NK-92 (cell line): ENCODE data around the gene TBC1D16.

Source experiments
- DNase-seq: peaks from one replicate; lab custom pipeline; 2025; ENCODE audit not compliant: unreplicated experiment; lab: John Stamatoyannopoulos, UW

TBC1D16 gene

DNA sequence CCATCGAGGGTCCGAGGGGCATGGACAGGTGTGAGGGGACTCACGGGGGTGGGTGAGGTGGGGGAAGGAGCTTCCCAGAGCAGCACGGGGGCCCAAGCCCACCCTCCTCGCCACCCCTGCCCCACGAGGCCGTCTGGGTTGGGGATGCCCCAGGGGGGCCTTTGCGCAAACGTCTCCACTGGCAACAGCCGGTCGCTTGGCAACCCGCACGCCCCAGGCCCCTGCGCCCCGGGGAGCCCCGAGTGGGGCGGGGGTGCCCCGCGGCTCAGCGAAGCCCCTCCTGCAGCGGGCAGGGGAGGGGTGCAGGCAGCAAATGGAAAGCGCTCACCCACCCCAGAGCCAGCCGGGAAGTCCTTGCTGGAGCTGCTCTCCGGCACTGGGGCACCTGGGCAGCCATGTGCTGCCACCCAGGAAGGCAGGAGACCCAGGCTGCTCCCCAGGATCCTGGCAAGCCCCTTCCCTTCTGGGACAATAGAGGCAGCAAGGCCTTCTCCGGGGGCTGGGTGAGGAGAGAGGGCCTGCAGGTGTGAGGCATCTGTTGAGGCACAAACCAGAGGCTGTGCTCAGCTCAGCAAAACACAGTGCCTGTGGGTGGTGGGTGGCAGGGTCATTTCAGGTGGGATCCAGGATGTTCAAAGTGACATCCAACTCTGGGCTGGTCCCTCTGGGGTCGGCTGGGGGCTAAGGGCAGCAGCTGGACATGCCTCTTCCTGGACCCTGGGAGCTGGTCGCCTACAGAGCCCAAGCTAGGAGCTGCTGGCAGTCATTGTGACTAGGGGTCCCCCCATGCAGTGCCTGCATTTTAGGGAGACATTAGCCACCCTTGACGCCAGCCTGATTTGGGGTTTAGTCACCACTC is 115.6 kb downstream of the TBC1D16 start:
- DNase-seq = no peak

DNA sequence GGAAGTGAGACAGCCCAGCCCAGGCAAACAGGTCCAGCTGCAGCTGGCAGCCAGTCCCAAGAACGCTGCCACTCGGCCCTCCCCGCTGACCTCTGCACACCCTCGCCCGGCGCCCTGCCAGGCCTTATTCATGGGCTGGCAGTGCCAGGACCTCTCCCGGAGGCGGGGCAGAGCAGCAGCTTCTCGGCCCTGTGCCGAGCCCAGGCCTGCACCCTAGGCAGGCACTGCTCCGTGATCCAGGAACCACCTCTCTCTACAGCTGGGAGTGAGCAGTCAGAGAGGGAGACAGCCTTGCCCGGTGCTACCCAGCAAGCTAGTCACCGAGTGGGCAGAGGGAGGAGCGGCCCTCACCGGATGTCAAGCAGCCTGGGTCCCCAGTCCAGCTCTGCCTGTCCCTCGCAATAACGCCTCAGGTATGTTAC is 116.5 kb downstream of the TBC1D16 start:
- no peak for DNase-seq

DNA sequence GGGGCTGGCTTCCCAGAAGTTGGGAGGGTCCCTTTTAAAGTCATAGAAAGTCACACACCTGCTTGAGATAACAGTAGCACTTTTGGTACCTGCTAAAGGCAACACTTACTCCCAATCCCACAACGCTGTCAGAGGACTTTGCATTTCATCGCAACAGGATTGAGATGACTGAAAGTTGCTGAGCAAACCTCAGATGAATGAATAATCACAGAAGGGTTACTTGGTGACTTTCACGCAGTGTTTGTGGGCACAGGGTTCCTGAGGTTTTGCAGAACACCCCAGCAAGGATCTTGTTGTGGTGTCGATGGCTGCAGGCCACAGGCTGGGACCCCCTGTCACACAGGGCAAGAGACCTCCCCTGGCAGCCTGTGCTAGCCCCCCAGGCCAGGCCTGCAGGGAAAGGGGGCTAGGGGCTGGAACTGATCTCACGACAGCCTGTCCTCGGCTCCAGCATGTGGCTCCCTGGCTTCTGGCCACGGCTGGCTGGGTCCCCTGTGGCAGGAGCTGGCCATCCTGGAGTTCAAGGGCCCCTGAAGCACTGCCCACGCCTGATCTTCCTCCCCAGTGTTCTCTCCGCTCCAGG is 117.0 kb downstream of the TBC1D16 start:
- DNase-seq = no peak

DNA sequence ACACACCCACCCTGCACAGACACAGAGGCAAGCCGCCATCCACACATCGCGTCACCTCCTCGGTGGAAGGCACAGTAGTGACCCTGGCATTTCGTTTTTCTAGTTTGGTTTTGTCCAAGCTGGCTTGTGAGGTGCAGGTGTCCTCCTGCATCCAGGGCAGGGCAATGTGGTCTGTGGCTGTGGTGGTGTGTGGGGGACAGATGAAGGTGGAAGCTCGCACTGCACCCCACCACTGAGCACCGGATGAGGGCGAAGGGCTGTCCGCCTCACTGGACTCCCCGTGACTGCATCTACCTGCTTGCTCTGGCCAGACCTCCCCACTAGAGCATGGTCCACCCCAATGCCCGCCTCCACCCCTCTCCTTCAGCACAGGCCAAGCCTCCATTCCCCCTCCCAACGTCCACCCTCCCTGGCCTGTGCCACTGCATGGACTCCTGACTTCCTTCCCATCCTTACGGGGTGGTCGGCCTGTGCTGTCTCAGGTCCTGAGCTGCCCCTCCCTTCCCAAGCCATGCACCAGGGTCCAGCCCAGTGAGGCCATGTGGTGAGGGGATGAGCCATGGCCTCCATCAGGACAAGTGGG is 117.7 kb downstream of the TBC1D16 start:
- DNase-seq = no peak

DNA sequence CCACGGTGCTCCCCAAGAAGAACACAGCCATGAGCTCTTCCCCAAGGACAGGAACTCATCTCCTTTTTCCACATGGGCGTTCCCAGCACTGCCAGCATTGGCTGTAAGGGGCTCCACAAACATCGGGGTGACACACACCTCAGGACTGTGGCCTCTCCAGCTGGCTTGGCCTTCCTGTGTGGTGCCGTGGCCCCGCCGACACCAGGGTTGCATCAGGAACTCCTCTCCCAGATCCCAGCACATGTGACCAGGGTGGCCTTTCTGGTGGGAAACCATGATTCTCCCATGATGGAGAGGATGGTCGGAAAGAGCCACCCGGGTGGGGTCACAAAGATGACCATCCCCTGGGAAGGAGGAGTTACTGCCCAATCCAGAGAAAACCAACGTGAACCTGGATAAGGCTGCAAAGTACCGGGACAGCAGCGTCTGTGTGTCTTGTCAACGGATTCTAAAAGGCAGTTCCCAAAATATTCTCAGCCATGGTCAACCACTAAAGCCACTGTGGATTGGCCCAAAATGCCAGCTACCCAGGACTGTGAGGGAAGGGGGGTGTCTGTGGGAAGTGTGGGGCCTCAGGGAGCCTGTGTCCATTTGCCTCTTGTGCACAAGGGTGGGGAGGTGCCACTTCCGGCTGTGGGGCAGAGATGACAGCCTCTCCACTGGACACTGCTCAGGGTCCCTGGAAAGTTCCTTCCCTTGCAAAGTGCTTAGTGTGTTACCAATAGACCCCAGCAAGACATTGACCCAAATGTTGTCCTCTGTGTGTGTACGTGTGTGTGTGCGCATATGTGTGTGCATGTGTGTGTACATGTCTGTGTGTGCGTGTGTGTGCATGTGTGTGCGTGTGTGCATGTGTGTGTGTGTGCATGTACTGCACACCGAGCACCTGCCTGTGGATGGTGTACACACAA is 118.4 kb downstream of the TBC1D16 start:
- no peak for DNase-seq

DNA sequence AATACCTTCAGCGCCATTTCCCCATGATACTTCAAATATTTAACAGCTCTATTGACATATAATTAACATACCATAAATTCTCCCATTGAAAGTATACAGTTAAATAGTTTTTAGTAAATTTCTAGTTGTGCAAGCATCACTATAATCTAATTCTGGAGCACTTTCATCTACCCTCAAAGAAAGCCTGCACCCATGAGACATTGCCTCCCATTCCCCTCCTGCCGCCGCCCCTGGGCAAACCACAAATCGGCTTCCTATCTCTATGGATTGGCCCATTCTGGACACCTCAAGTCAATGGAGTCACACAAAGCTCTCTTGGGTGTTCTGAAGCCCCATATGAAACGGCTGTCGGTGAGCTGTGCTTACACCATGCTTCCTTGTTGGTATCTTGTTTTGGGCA is 119.2 kb downstream of the TBC1D16 start:
- no peak for DNase-seq

DNA sequence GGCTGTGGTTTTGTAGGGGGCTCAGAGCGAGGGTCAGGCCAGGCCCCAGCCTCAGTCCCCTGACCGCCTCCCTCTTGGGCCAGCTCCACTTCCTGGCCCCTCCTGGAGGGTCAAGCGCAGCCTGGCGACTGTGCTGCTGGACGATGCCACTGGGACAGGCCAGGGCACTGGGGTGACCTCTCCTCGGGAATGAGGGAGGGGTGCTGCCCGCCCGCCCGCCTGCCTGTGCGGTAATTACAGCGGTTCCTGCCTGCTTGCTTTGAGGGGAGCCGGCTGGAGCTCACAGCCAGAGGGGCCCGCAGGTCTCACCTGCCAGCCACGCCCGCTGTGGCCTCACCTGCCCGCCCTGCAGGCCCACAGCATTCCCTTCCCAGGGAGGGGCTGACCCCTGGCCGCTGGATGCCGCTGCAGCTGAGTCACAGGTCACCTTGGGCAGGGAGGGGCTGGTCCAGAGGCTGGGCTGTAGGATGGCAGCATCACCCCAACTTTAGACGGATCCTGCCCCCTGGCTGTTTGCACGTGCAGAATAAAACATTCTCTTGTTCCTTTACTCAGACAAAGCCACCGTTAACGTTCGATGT is 119.7 kb downstream of the TBC1D16 start:
- DNase-seq = no peak

DNA sequence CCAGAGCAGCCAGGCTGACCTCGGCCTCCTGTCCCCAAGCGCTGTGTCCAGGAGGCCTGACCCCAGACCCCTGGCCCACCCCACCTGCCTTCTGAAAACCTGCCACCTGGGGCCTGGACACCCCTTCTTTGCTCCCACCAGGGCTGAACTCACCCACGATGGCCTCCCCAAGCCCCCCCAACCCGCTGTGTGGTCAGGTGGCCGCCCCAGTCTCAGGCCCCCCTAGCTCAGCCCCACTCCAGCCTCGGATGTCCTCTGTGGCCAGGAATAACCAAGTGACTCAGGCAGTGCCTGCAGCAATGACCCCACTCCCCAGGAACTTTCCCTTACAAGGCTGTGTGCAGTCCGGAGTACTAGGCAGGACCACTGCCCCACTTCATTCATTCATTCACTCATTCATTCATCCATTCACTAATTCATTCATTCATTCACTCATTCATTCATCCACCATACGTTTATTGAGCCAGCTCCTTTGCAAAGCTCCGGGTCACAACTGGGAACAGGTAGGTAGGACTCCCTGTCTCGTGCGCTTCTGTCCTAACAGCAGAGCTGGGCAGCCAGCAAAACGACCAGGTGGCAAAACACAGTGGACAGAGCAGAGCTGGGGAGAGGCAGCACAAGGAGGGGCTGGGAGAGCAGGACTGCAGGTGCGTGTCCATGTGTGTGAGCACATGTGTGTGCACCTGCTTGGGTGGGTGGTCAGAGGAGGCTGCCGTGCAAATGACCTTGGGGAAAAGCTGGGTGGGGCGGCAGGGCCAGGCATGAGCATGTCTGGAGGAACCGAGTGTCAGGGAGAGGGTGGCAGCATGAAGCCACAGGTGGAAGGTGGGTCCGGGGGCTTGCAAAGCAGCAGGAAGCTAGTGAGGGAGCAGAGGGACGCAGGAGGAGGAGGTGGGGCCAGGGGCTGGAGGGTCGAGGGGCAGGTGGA is 120.6 kb downstream of the TBC1D16 start:
- DNase-seq = no peak

DNA sequence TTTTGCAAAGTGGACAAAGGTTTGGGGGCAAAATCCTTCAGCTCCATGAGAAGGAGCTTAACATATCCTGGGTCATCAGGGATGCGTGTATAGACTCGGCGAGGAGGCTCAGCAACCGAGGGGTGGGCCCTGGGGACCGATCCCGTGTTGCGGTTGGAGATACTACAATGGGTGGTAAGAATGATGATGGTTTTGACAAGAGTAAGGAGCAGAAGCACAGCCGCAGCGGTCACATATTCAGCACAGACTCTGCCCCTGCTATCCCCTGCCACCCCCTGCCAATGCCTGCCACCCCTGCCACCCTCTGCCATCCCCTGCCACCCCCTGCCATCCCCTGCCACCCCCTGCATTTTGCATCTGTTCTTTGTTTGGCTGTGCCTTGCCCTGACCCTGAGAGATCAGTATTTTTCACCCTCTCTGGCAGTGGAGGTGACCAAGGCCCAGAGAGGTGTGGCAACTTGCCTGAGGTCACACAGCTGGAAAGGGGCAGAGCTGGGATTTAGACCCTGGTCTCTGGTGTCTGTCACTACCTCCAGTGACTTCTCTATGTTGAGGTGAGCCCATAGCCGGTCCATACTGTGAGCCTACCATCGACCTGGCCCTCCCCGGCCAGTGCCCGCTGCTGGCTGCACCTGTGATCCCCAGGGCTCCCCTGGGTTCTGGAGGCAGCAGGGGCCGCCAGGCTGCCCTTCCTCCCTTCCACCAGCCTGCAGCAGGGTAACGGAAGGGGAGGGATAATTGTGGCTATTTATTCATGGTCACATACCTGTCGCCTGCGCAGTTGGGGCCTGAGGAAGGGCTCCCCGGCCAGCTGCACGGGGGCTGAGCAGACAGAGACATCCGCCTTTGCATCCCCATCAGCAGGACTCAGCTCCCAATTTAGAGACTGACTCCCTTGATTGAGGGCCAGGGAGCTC is 121.5 kb downstream of the TBC1D16 start:
- no peak for DNase-seq

DNA sequence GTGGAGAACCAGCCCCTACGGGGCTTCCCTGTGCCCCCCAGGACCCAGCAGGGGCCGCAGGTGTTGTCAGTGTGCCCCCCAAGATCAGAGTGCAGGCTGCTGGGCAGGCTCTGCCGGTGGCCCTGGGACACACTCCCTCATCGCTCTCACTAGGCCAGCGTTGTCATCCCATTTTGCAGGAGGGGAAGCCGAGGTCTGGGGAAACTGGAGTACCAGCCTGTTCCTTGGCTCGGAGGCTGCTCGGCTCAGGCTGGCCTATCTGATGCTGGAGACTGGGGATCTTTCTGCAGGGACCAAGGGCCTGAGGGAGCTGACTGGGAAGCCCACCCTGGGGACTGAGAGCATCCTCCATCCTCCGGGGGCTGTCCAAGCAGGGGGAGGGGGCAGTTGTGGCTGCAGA is 122.2 kb downstream of the TBC1D16 start:
- no peak for DNase-seq

DNA sequence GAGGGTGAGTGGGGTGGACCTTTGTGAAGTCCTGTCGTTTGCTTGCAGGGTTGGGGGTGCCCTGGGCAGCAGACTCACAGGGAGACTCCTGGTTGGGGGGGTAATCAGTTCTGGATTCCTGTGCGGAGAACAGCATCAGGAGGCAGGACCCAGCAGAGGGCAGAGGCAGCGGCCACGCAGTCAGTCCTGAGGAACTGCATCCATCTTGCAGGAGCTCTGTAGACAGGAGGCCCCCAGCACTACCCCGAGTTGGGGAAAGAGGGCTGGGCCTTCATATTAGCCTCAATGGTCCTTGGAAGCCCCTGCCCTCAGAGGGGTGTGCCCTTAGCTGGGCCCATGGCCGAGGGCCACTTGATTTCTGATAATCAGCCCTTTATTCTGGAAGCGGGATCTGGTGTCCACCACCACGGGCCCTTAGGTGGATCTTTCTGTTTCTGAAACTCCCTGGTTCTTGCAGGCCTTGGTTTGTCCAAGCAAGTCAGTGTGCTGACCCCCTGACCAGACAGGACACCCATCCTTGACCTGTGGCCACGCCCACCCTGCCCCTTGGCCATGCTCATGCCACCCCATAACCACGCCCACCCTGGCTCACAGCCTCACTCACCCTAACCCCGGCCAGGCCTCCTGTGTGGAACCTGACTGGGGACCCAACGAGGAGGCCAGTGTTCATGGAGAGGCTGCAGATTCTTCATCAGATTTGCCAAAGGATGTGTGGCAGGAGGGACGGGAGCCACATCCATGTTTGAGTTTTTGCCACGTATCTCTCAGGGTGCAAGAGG is 122.9 kb downstream of the TBC1D16 start:
- no peak for DNase-seq

DNA sequence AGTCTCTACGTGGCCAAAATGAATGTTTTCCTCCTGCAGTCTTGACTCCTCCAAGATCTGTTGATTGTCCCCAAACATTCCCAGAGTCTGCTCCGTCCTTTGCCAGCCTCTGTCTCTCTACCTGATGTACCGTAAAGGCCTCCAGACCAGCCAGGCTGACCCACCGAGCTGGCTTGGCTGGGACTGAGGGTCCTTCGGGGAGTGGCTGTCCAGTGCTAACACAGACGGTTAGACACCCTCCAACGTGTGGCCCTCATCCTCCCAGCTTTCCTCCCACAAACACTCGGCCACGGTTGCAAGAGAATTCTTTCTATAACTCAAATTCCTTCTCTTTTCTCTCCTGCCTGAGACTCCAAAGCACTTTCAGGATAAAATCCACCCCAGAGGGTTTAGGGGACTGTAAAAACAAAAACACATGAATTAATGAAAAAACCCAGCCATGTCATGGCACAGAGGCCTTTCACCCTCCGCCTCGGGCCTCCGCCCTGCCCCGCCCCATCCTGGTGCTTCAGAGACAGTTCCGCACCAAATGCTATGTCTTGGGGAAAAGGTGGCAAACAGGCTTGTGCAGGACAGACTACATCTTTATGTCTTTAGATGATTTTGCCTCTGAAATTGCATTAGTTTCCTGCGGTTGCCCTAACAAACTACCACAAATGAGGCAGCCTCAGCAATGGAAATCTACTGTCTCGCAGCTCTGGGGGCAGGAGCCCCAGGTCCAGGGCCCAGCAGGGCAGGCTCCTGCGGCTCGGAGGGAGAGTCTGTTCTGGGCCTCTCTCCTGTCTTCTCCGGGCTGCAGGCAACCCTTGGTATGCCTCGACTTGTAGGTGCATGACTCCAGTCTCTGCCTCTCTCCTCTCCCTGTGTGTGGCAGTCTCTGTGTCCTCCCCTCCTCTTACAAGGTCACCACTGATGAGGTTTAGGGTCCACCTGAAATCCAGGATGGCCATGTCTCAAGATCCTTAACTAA is 124.0 kb downstream of the TBC1D16 start:
- DNase-seq = no peak

DNA sequence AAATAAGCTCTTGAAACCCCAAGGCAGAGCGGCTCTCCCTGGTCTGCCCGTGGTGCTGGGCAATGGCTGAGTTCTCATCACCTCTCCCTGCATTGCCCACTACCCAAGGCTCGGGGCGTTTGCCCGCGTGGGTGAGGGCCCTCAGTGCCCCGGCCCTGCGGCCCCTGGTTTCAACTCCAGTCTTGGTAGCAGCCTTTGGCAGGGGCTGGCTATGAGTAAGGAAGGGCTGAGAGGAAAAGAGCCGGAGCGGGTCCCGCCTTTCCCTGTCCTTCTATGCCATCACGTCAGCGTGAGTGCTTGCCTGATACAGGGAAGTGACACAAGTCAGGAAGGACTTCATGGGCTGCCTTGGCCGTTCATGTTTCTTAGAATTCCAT is 124.7 kb downstream of the TBC1D16 start:
- DNase-seq = no peak

DNA sequence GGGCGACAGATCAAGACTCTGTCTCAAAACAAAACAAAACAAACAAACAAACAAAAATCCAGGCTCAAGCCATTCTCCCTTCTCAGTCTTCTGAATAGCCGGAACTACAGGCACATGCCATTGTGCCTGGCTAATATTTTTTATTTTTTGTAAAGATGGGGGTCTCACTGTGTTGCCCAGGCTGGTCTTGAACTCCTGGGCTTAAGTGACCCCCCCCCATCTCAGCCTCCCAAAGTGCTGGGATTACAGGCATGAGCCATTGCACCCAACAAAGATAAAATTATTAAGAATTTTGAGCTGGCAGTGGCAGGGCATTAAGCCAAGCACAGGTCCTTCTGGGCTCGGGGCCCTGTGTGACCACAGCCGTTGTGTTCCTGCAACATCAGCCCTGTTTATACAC is 126.6 kb downstream of the TBC1D16 start:
- no peak for DNase-seq

DNA sequence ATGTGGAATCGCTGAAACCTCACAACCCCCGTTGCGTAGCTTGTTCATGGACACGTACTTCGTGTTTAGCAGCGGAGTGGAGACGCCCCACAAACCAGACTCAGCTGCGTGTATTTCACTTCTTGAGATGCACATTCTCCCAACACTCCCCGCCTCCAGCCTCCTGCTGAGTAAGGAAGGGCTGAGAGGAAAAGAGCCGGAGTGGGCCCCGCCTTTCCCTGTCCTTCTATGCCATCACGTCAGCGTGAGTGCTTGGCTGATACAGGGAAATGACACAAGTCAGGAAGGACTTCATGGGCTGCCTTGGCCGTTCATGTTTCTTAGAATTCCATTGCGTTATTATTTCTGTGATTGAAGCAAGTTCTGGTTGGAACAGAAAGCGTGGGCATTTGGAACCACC is 127.8 kb downstream of the TBC1D16 start:
- DNase-seq = no peak

DNA sequence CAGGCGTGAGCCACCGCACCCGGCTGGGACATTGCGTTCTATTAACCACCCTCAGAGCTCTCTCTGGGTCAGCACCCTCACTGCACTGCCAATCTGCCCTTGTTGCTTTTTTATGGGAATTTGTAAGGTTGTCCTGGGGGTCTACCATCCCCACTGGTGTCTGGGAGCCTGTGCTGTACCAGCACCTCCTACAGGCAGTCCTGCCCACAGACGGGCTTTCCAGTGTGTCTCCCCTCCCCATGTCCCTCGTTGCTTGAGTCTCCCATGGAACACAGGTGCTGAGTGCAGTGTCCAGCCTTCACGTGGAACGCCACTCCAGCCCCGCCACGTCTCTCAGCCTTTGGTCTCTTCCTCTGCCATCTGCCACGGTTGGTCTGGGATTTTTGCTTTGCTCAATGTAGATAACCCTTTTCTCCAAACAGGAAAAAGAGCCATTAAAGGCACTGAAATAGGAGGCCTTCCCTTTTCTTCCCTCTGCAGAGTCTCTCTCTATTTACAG is 128.4 kb downstream of the TBC1D16 start:
- no peak for DNase-seq

DNA sequence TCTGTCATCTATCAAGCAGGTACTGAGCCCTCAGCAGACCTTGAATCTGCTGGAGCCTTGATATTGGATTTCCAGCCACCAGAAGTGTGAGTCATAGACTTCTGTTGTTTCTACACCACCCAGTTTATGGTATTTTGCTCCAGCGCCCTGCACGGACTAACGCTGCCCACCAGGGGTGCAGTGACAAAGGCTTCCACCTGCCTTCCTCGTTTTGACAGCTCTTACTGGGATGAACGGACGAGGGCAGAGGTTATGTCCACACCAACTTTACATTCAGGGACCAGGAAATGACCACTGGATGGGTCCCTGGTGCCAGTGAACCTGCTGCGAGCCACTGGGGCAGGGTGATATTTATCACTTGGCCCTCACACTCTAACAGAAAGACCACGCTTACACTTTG is 129.8 kb downstream of the TBC1D16 start:
- no peak for DNase-seq
